DND-41 (cell line): ENCODE results near the gene RALGPS2.

ENCODE experiments used
- EZH2 ChIP-seq: IDR thresholded peaks from 3 replicates; pipeline ENCODE4 v1.6.1; 2012; ENCODE audit warnings: borderline replicate concordance, low read depth, mild to moderate bottlenecking, moderate library complexity, low read length, inconsistent platforms; ENCODE audit not compliant: severe bottlenecking
- TF ChIP-seq, protein P1 (sequence below): IDR thresholded peaks from 2 replicates; pipeline ENCODE4 v1.5.1; 2012; ENCODE audit warnings: borderline replicate concordance, low read length, moderate library complexity, mild to moderate bottlenecking; ENCODE audit not compliant: poor library complexity, severe bottlenecking; ENCODE audit errors: extremely low read depth

- TF ChIP-seq, protein P1, sequence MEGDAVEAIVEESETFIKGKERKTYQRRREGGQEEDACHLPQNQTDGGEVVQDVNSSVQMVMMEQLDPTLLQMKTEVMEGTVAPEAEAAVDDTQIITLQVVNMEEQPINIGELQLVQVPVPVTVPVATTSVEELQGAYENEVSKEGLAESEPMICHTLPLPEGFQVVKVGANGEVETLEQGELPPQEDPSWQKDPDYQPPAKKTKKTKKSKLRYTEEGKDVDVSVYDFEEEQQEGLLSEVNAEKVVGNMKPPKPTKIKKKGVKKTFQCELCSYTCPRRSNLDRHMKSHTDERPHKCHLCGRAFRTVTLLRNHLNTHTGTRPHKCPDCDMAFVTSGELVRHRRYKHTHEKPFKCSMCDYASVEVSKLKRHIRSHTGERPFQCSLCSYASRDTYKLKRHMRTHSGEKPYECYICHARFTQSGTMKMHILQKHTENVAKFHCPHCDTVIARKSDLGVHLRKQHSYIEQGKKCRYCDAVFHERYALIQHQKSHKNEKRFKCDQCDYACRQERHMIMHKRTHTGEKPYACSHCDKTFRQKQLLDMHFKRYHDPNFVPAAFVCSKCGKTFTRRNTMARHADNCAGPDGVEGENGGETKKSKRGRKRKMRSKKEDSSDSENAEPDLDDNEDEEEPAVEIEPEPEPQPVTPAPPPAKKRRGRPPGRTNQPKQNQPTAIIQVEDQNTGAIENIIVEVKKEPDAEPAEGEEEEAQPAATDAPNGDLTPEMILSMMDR, result no peak
- no peak for TF ChIP-seq EZH2
Observed at GRCh38 chr1:178941261-178941689, 216.2 kb downstream of the RALGPS2 start.
